KMS-11 (cell line): ENCODE data around the gene RRP1B.

Experiments
- H2AFZ ChIP-seq: fragments of 200-600 bp; sonication (generic); 2 replicates; pipeline ENCODE4 v1.6.1; 2016; ENCODE audit warnings: antibody characterized with exemption, mixed run types, low read depth
- H3K27ac ChIP-seq: fragments of 200-600 bp; sonication (generic); 2 replicates; pipeline ENCODE4 v1.6.1; 2016; ENCODE audit warnings: mild to moderate bottlenecking, mixed run types
- H3K27me3 ChIP-seq: fragments of 200-600 bp; sonication (generic); 2 replicates; pipeline ENCODE4 v1.6.1; 2017; ENCODE audit warnings: mild to moderate bottlenecking, low read depth, mixed run types, moderate library complexity; ENCODE audit not compliant: insufficient read depth
- H3K36me3 ChIP-seq: fragments of 200-600 bp; sonication (generic); 2 replicates; pipeline ENCODE4 v1.6.1; 2017; ENCODE audit warnings: mild to moderate bottlenecking, mixed run types; ENCODE audit not compliant: insufficient read depth
- H3K4me1 ChIP-seq: fragments of 200-600 bp; sonication (generic); 2 replicates; pipeline ENCODE4 v1.6.1; 2016; ENCODE audit warnings: mild to moderate bottlenecking, low read depth, mixed run types; ENCODE audit not compliant: poor library complexity, severe bottlenecking
- H3K4me2 ChIP-seq: fragments of 200-600 bp; sonication (generic); 2 replicates; pipeline ENCODE4 v1.7.0; 2016; ENCODE audit warnings: mild to moderate bottlenecking, mixed run types
- H3K4me3 ChIP-seq: fragments of 200-600 bp; sonication (generic); IDR thresholded peaks from 2 replicates; pipeline ENCODE4 v1.6.1; 2017; ENCODE audit warnings: low read depth, low read length, mixed read lengths; ENCODE audit not compliant: insufficient read depth
- H3K79me2 ChIP-seq: fragments of 200-600 bp; sonication (generic); 2 replicates; pipeline ENCODE4 v1.6.1; 2016; ENCODE audit warnings: low read depth, mixed run types; ENCODE audit not compliant: insufficient read depth
- H3K9ac ChIP-seq: fragments of 200-600 bp; sonication (generic); 2 replicates; pipeline ENCODE4 v1.6.1; 2016; ENCODE audit warnings: mild to moderate bottlenecking, mixed run types
- H4K20me1 ChIP-seq: fragments of 200-600 bp; sonication (generic); 2 replicates; pipeline ENCODE4 v1.6.1; 2016; ENCODE audit warnings: mild to moderate bottlenecking, mixed run types; ENCODE audit not compliant: insufficient read depth
- TF ChIP-seq, protein P1 (sequence below): fragments of 200-600 bp; sonication (generic); conservative IDR thresholded peaks from 2 replicates; pipeline ENCODE4 v1.6.1; 2017; ENCODE audit warnings: low read depth, mild to moderate bottlenecking, antibody characterized with exemption, low read length, moderate library complexity, mixed read lengths

The RRP1B gene

GRCh38 chr21:43665879-43666278 is 6.5 kb downstream of the RRP1B start:
- Histone ChIP-seq H3K4me3 (no peak overlapping the region), H3K4me2 (no peak overlapping the region), H3K79me2 (peaks cover 99% of the 10 kb centered on the region), H3K9ac (no peak overlapping the region), H3K36me3 (peaks cover 48% of the 10 kb centered on the region), H3K27me3 (no peaks in the 10 kb centered on the region), H3K4me1 (peaks cover 7% of the 10 kb centered on the region), H3K27ac (no peak overlapping the region), H2AFZ (no peak overlapping the region), H4K20me1 (peaks cover 21% of the 10 kb centered on the region)
- TF ChIP-seq, protein P1, sequence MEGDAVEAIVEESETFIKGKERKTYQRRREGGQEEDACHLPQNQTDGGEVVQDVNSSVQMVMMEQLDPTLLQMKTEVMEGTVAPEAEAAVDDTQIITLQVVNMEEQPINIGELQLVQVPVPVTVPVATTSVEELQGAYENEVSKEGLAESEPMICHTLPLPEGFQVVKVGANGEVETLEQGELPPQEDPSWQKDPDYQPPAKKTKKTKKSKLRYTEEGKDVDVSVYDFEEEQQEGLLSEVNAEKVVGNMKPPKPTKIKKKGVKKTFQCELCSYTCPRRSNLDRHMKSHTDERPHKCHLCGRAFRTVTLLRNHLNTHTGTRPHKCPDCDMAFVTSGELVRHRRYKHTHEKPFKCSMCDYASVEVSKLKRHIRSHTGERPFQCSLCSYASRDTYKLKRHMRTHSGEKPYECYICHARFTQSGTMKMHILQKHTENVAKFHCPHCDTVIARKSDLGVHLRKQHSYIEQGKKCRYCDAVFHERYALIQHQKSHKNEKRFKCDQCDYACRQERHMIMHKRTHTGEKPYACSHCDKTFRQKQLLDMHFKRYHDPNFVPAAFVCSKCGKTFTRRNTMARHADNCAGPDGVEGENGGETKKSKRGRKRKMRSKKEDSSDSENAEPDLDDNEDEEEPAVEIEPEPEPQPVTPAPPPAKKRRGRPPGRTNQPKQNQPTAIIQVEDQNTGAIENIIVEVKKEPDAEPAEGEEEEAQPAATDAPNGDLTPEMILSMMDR = no peak

GRCh38 chr21:43667191-43667904 is 8.0 kb downstream of the RRP1B start:
- Histone ChIP-seq H2AFZ (no peak overlapping the region), H3K4me1 (no peaks in the 10 kb centered on the region), H3K79me2 (peaks cover 95% of the 10 kb centered on the region), H3K4me2 (no peak overlapping the region), H3K9ac (no peak overlapping the region), H3K27ac (no peak overlapping the region), H4K20me1 (peaks cover 17% of the 10 kb centered on the region; the same call in 1 of the 2 replicates), H3K36me3 (peaks cover 38% of the 10 kb centered on the region), H3K4me3 (no peak overlapping the region), H3K27me3 (no peaks in the 10 kb centered on the region)
- TF ChIP-seq, protein P1 = no peak

GRCh38 chr21:43669828-43670605 is 10.7 kb downstream of the RRP1B start:
- no peak overlapping the region for H3K9ac ChIP-seq
- H3K4me3 ChIP-seq = no peak overlapping the region
- peaks cover 27% of the 10 kb centered on the region; the same call in 1 of the 2 replicates for H3K36me3 ChIP-seq
- no peaks in the 10 kb centered on the region for H3K27me3 ChIP-seq
- H4K20me1 ChIP-seq = peaks cover 17% of the 10 kb centered on the region; the same call in 1 of the 2 replicates
- no peak overlapping the region for H3K27ac ChIP-seq
- TF ChIP-seq, protein P1 = no peak
- H3K4me2 ChIP-seq = no peak overlapping the region
- H3K4me1 ChIP-seq = no peaks in the 10 kb centered on the region
- peaks cover 72% of the 10 kb centered on the region for H3K79me2 ChIP-seq
- no peak overlapping the region for H2AFZ ChIP-seq

DNA sequence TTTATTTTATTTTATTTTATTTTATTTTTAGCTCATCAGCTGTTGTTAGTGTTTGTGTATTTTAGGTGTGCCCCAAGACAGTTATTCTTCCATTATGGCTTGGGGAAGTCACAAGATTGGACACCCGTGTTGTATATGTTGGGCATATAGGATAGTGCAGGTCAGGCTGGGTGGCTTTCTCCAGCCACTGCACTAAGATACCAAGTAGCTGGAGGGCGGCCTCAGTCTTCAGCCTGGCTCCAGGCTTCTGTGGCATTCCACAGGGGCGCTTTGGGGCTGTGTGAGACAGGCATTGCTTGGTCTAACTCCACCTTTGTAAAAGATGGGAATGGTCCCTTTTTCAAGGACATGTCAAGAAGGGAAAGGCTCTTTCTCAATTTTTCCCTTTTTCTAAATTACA is 16.5 kb downstream of the RRP1B start:
- H3K79me2 ChIP-seq = peaks cover 33% of the 10 kb centered on the region; the same call in 1 of the 2 replicates
- H3K4me2 ChIP-seq = no peak overlapping the region
- no peak overlapping the region for H3K9ac ChIP-seq
- H3K4me1 ChIP-seq = no peaks in the 10 kb centered on the region
- H3K27ac ChIP-seq = no peak overlapping the region
- no peaks in the 10 kb centered on the region for H3K27me3 ChIP-seq
- peaks cover 11% of the 10 kb centered on the region for H3K36me3 ChIP-seq
- H4K20me1 ChIP-seq = no peaks in the 10 kb centered on the region
- TF ChIP-seq, protein P1 = no peak
- no peak overlapping the region for H3K4me3 ChIP-seq
- H2AFZ ChIP-seq = no peak overlapping the region
